Gastrocnemius medialis (tissue), 4 donors: Measurements from ENCODE around the gene PWWP2A. TPM values are rescaled to one million over a fixed set of nuclear protein-coding genes. Genes with fewer than 3 reads are reported as not detected.

Experiments used
- ATAC-seq, 2 donors: fragments of 150-250 bp; one replicate each; pipeline ENCODE4 v1.9.1; 2016
- DNase-seq, 2 donors: peaks; one replicate each; pipeline ENCODE4 v3.0.0-alpha.2; 2019
- H3K27ac ChIP-seq, 4 donors: fragments of 200-600 bp; sonication (generic); 1 replicate in 1 of 4; 2 replicates in 3 of 4; pipeline ENCODE4 v1.5.1; 2016 to 2018; ENCODE audit warnings: mild to moderate bottlenecking in 2 of 4, moderate library complexity in 1 of 4
- H3K27me3 ChIP-seq, 3 donors: fragments of 200-600 bp; sonication (generic) in 2 of 3; 1 replicate in 1 of 3; 2 replicates in 2 of 3; pipeline versions ENCODE4 v1.5.1 to v1.6.0; 2016 to 2019; ENCODE audit warnings: mild to moderate bottlenecking in 1 of 3, moderate library complexity in 1 of 3
- H3K36me3 ChIP-seq, 2 donors: fragments of 200-600 bp; sonication (generic) in 1 of 2; one replicate each; pipeline ENCODE4 v1.5.1; 2017 to 2018
- H3K4me1 ChIP-seq, 2 donors: fragments of 200-600 bp; sonication (generic) in 1 of 2; one replicate each; pipeline ENCODE4 v1.5.1; 2016 to 2017; ENCODE audit warnings: mild to moderate bottlenecking in 2 of 2
- H3K4me3 ChIP-seq, 4 donors: fragments of 200-600 bp; sonication (generic) in 3 of 4; 1 replicate in 1 of 4; 2 replicates in 3 of 4; pipeline ENCODE4 v1.5.1; 2016 to 2019; ENCODE audit warnings: mild to moderate bottlenecking in 2 of 4
- H3K9me3 ChIP-seq, 3 donors: fragments of 200-600 bp; sonication (generic) in 2 of 3; 1 replicate in 1 of 3; 2 replicates in 2 of 3; pipeline ENCODE4 v1.5.1; 2016 to 2019
- CTCF ChIP-seq, 5 experiments: fragments of 450-650 bp in 3 of 5; fragments of 200-600 bp in 2 of 5; sonication (generic) in 2 of 5; IDR thresholded peaks in 4 of 5; conservative IDR thresholded peaks in 1 of 5; 1 replicate in 4 of 5; 2 replicates in 1 of 5; pipeline ENCODE4 v1.5.1; 2016 to 2019; ENCODE audit warnings: antibody characterized with exemption in 5 of 5, mild to moderate bottlenecking in 3 of 5, moderate library complexity in 3 of 5
- POLR2A ChIP-seq, 2 donors: fragments of 450-650 bp; IDR thresholded peaks; one replicate each; pipeline ENCODE4 v1.6.1; 2017; ENCODE audit warnings: antibody characterized with exemption in 2 of 2, mild to moderate bottlenecking in 2 of 2, moderate library complexity in 2 of 2
- in situ Hi-C, 4 donors: fragments of 200-750 bp; cut with MboI; loops; one replicate each; pipeline versions ENCODE4 v1.15.0 to v1.8.0; 2017; ENCODE audit warnings: low sequenced_read_pairs in 4 of 4
- intact Hi-C: fragments of 100-400 bp; cut with DNase I; formaldehyde crosslinking; loops from one replicate; pipeline ENCODE4 v1.15.1; 2023; ENCODE audit warnings: low total_unique reads
- total RNA-seq, 4 donors: library from RNA; depleted of rRNA; stranded (reverse); fragments of >200 nt; gene quantifications; one replicate each; pipeline versions ENCODE4 v1.1.0 to v1.2.3, GENCODE V29; 2016

The PWWP2A gene
- total RNA-seq, 4 donors from 2014 or later = 5.4 to 13.3 (median 8.6) TPM

- H3K4me3 ChIP-seq = peak overlapping the region in 1 of 4 donors; percentile 22
- intact Hi-C loops = no loop called here
- peaks cover 4% of the 10 kb centered on the region in 2 donors for H3K4me1 ChIP-seq
- no peak overlapping the region for H3K27ac ChIP-seq
- no peaks in the 10 kb centered on the region for H3K27me3 ChIP-seq
- DNase-seq = no peak
- no peaks in the 10 kb centered on the region for H3K36me3 ChIP-seq
- H3K9me3 ChIP-seq = no peaks in the 10 kb centered on the region
- ATAC-seq = no peak
- no peak for TF ChIP-seq POLR2A (IDR thresholded peaks at IDR 0.05)
- no peak for TF ChIP-seq CTCF (IDR thresholded peaks at IDR 0.05 in 4 of 5, conservative IDR thresholded peaks at IDR 0.05 in 1 of 5)
- in situ Hi-C loops = no loop called here
These were observed 14.7 kb upstream of the PWWP2A start for GRCh38 chr5:160133918-160134304.

- no peak overlapping the region for H3K27ac ChIP-seq
- peak; percentile 41 to 45 for ATAC-seq
- H3K4me3 ChIP-seq = peak overlapping the region; percentile 9 to 34 (median 26)
- H3K27me3 ChIP-seq = no peaks in the 10 kb centered on the region
- intact Hi-C loops (no loop called here), in situ Hi-C loops (no loop called here)
- TF ChIP-seq CTCF (IDR thresholded peaks at IDR 0.05 in 4 of 5, conservative IDR thresholded peaks at IDR 0.05 in 1 of 5) (no peak), POLR2A (IDR thresholded peaks at IDR 0.05) (no peak)
- no peaks in the 10 kb centered on the region for H3K9me3 ChIP-seq
- H3K36me3 ChIP-seq = no peaks in the 10 kb centered on the region
- H3K4me1 ChIP-seq = peaks cover 4% of the 10 kb centered on the region in 2 donors
- peak in 1 of 2 donors; percentile 4 for DNase-seq
These were observed 14.0 kb upstream of the PWWP2A start for GRCh38 chr5:160133071-160133917.

- Histone ChIP-seq H3K9me3 (no peaks in the 10 kb centered on the region), H3K27me3 (no peaks in the 10 kb centered on the region), H3K27ac (no peak overlapping the region), H3K36me3 (no peaks in the 10 kb centered on the region), H3K4me1 (peaks cover 4% of the 10 kb centered on the region in 2 donors), H3K4me3 (no peak overlapping the region)
- DNase-seq = no peak
- no peak for ATAC-seq
- TF ChIP-seq POLR2A (IDR thresholded peaks at IDR 0.05) (no peak), CTCF (IDR thresholded peaks at IDR 0.05 in 4 of 5, conservative IDR thresholded peaks at IDR 0.05 in 1 of 5) (no peak)
- intact Hi-C loops (no loop called here), in situ Hi-C loops (no loop called here)
These were observed 10.6 kb upstream of the PWWP2A start for GRCh38 chr5:160129841-160130240.

- Histone ChIP-seq H3K4me3 (no peak overlapping the region), H3K27ac (no peak overlapping the region), H3K9me3 (no peaks in the 10 kb centered on the region), H3K4me1 (peaks cover 4% of the 10 kb centered on the region in 2 donors), H3K36me3 (no peaks in the 10 kb centered on the region), H3K27me3 (no peaks in the 10 kb centered on the region)
- TF ChIP-seq CTCF (IDR thresholded peaks at IDR 0.05 in 4 of 5, conservative IDR thresholded peaks at IDR 0.05 in 1 of 5) (no peak), POLR2A (IDR thresholded peaks at IDR 0.05) (no peak)
- in situ Hi-C loops (no loop called here), intact Hi-C loops (no loop called here)
- ATAC-seq (no peak), DNase-seq (no peak)
These were observed 9.4 kb upstream of the PWWP2A start for GRCh38 chr5:160128632-160129031.
